ENCODE data around the gene TFPT.

- TF ChIP-seq CTCF (IDR thresholded peaks at IDR 0.05) (no peak), POLR2A (IDR thresholded peaks at IDR 0.05) (no peak)
These were observed 20.2 kb downstream of the TFPT start for GRCh38 chr19:54095136-54095858.
